NB4 (cell line): Measurements from ENCODE around the gene HDAC4.

Source experiments
- CTCF ChIP-seq: IDR thresholded peaks from one replicate; pipeline ENCODE4 v1.5.1; 2012; ENCODE audit warnings: low read depth, low read length
- MYC ChIP-seq: IDR thresholded peaks from 2 replicates; pipeline ENCODE4 v1.6.1; 2011; ENCODE audit warnings: low read depth, low read length

GRCh38 chr2:239310401-239311061, 90.3 kb downstream of the HDAC4 start:
- TF ChIP-seq CTCF (no peak), MYC (no peak)
